Memory B cell (primary cell): ENCODE measurements around the gene BCAP31.
"Not testable (repeated sequence)": the region's sequence is repeated elsewhere in the genome, so short reads cannot be mapped to it uniquely, and the experiment has no call there.

Source experiments
- ATAC-seq: fragments of 150-1000 bp; cut with Tn5 transposase; 2 replicates; pipeline ENCODE4 v1.10.0; 2021; ENCODE audit warnings: low read depth, mild to moderate bottlenecking, moderate library complexity
- DNase-seq, 2 donors: peaks; one replicate each; pipeline ENCODE4 v3.0.0; 2022; ENCODE audit warnings: low spot score in 2 of 2
- H3K27ac Mint-ChIP-seq: one replicate; pipeline ENCODE4 v1.8.0; 2022; ENCODE audit warnings: mild to moderate bottlenecking, moderate library complexity, mixed read lengths
- H3K27me3 Mint-ChIP-seq: one replicate; pipeline ENCODE4 v1.8.0; 2022; ENCODE audit warnings: mixed read lengths
- H3K36me3 Mint-ChIP-seq: one replicate; pipeline ENCODE4 v1.8.0; 2022; ENCODE audit warnings: mild to moderate bottlenecking, mixed read lengths
- H3K4me1 Mint-ChIP-seq: one replicate; pipeline ENCODE4 v1.8.0; 2022; ENCODE audit warnings: mixed read lengths
- H3K4me3 Mint-ChIP-seq: one replicate; pipeline ENCODE4 v1.8.0; 2022; ENCODE audit warnings: mild to moderate bottlenecking, moderate library complexity, mixed read lengths
- H3K9me3 Mint-ChIP-seq: one replicate; pipeline ENCODE4 v1.8.0; 2022; ENCODE audit warnings: mixed read lengths

Gene BCAP31

GRCh38 chrX:153685751-153686696 lies 38.2 kb downstream of the BCAP31 start:
- H3K4me1 Mint-ChIP-seq, result peaks cover 2% of the 10 kb centered on the region
- peaks cover 3% of the 10 kb centered on the region for H3K27me3 Mint-ChIP-seq
- peak overlapping the region; percentile 29 for H3K4me3 Mint-ChIP-seq
- no peak overlapping the region for H3K27ac Mint-ChIP-seq
- no peaks in the 10 kb centered on the region for H3K36me3 Mint-ChIP-seq
- no peak for DNase-seq
- ATAC-seq, result no peak
- peaks cover 2% of the 10 kb centered on the region for H3K9me3 Mint-ChIP-seq

GRCh38 chrX:153685156-153685536 lies 39.0 kb downstream of the BCAP31 start:
- no peaks in the 10 kb centered on the region for H3K36me3 Mint-ChIP-seq
- H3K27me3 Mint-ChIP-seq, result peaks cover 5% of the 10 kb centered on the region
- no peak overlapping the region for H3K27ac Mint-ChIP-seq
- H3K9me3 Mint-ChIP-seq, result peaks cover 2% of the 10 kb centered on the region
- H3K4me3 Mint-ChIP-seq, result no peak overlapping the region
- H3K4me1 Mint-ChIP-seq, result peaks cover 2% of the 10 kb centered on the region
- no peak for ATAC-seq
- no peak for DNase-seq

DNA sequence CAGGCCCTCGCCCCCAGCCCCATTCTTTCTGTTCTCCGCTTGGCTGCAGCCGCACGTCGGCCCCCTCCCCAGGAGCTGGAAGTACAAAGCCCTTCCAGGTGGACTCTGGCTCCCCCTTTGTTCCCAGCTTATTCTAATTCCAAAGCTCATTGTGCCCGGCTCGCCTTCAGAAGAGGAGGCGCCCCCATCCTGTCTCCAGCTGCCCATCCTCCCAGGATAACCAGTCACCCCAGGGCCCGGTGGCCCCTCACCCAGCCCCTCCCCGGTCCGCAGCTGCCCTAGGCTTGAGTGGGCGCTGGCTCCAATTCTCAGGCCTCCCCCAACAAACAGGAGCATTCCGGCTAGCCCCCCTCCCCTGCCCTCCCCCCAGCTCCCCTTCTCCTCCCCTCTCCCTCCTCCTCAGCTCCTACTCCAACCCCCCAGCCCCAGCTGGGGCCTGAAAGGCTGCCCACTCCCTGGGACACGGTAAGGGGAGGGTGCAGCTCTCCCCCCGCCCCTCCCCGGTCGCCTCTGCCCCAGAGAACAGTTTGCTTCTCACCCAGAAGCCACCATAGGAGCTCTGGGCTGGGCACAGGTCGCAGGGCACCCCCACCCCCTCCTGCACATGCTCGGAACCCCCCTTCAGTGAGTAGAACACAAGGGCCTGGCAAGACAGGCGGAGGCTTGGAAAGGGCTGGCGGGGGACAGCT lies 39.6 kb downstream of the BCAP31 start:
- peaks cover 2% of the 10 kb centered on the region for H3K9me3 Mint-ChIP-seq
- no peak overlapping the region for H3K27ac Mint-ChIP-seq
- H3K27me3 Mint-ChIP-seq, result peaks cover 7% of the 10 kb centered on the region
- H3K4me3 Mint-ChIP-seq, result no peak overlapping the region
- DNase-seq (no peak), ATAC-seq (no peak)
- H3K4me1 Mint-ChIP-seq, result peaks cover 2% of the 10 kb centered on the region
- H3K36me3 Mint-ChIP-seq, result no peaks in the 10 kb centered on the region

DNA sequence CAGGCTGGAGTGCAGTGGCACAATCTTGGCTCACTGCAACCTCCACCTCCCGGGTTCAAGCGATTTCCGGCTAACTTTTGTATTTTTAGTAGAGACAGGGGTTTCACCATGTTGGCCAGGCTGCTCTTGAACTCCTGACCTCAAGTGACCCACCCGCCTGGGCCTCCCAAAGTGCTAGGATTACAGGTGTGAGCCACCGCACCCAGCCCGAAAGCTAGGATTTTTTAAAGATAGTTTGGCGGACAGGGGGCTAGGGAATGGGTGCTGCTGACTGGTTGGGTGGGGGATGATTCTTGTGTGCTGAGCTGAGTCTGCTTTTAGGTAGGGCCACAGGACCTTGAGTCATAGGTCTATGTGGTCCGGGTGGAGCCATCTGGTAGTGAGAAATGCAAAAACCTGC lies 40.7 kb downstream of the BCAP31 start:
- not testable (repeated sequence) for ATAC-seq, H3K4me1 Mint-ChIP-seq, DNase-seq, H3K36me3 Mint-ChIP-seq, H3K9me3 Mint-ChIP-seq, H3K4me3 Mint-ChIP-seq, H3K27me3 Mint-ChIP-seq, H3K27ac Mint-ChIP-seq

GRCh38 chrX:153681175-153681574 lies 43.0 kb downstream of the BCAP31 start:
- Mint-ChIP-seq H3K4me1 (no peaks in the 10 kb centered on the region), H3K4me3 (no peak overlapping the region), H3K36me3 (no peaks in the 10 kb centered on the region), H3K27ac (no peak overlapping the region), H3K9me3 (peaks cover 2% of the 10 kb centered on the region), H3K27me3 (peaks cover 4% of the 10 kb centered on the region)
- no peak for ATAC-seq
- no peak for DNase-seq

- Mint-ChIP-seq H3K4me3 (peak overlapping the region; percentile 21), H3K9me3 (no peaks in the 10 kb centered on the region), H3K4me1 (peaks cover 5% of the 10 kb centered on the region), H3K36me3 (peaks cover 1% of the 10 kb centered on the region), H3K27me3 (peaks cover 12% of the 10 kb centered on the region), H3K27ac (no peak overlapping the region)
- no peak for DNase-seq
- no peak for ATAC-seq
Observed at GRCh38 chrX:153674219-153674851, 49.9 kb downstream of the BCAP31 start.

- DNase-seq (no peak), ATAC-seq (no peak)
- Mint-ChIP-seq H3K27ac (no peak within 1 kb of the TSS), H3K4me1 (peaks cover 5% of the 10 kb centered on the region), H3K27me3 (peaks cover 12% of the 10 kb centered on the region), H3K9me3 (no peaks in the 10 kb centered on the region), H3K4me3 (peak within 1 kb of the TSS; percentile 58), H3K36me3 (peaks cover 1% of the 10 kb centered on the region)
Observed at GRCh38 chrX:153673428-153674218, 50.6 kb downstream of the BCAP31 start, which contains the start of gene PNCK. TSS of gene PNCK (minus strand) at chrX:153673813. CDS start at chrX:153673076, 737 bp downstream.

- Mint-ChIP-seq H3K4me3 (peak overlapping the region; percentile 58), H3K4me1 (peaks cover 9% of the 10 kb centered on the region), H3K27me3 (peaks cover 12% of the 10 kb centered on the region), H3K27ac (no peak overlapping the region), H3K36me3 (peaks cover 1% of the 10 kb centered on the region), H3K9me3 (no peaks in the 10 kb centered on the region)
- DNase-seq (no peak), ATAC-seq (no peak)
Observed at GRCh38 chrX:153672531-153673427, 51.4 kb downstream of the BCAP31 start.

- H3K4me1 Mint-ChIP-seq, result peaks cover 15% of the 10 kb centered on the region
- H3K27me3 Mint-ChIP-seq, result peaks cover 15% of the 10 kb centered on the region
- peaks cover 1% of the 10 kb centered on the region for H3K36me3 Mint-ChIP-seq
- no peak for DNase-seq
- H3K4me3 Mint-ChIP-seq, result peak overlapping the region; percentile 58
- H3K27ac Mint-ChIP-seq, result no peak overlapping the region
- H3K9me3 Mint-ChIP-seq, result no peaks in the 10 kb centered on the region
- no peak for ATAC-seq
Observed at GRCh38 chrX:153671589-153672530, 52.3 kb downstream of the BCAP31 start.

GRCh38 chrX:153670748-153671588 lies 53.2 kb downstream of the BCAP31 start:
- DNase-seq (no peak), ATAC-seq (no peak)
- Mint-ChIP-seq H3K36me3 (peaks cover 1% of the 10 kb centered on the region), H3K27ac (no peak overlapping the region), H3K4me3 (no peak overlapping the region), H3K9me3 (no peaks in the 10 kb centered on the region), H3K4me1 (peaks cover 15% of the 10 kb centered on the region), H3K27me3 (peaks cover 17% of the 10 kb centered on the region)

- peaks cover 15% of the 10 kb centered on the region for H3K4me1 Mint-ChIP-seq
- no peak overlapping the region for H3K4me3 Mint-ChIP-seq
- no peaks in the 10 kb centered on the region for H3K9me3 Mint-ChIP-seq
- H3K27me3 Mint-ChIP-seq, result peaks cover 20% of the 10 kb centered on the region
- no peak overlapping the region for H3K27ac Mint-ChIP-seq
- ATAC-seq (no peak), DNase-seq (no peak)
- H3K36me3 Mint-ChIP-seq, result peaks cover 1% of the 10 kb centered on the region
Observed at GRCh38 chrX:153669901-153670731, 54.1 kb downstream of the BCAP31 start.
